HCT116 (cell line): Measurements from ENCODE around the gene PHC1. TPM values are rescaled to one million over a fixed set of nuclear protein-coding genes. Genes with fewer than 3 reads are reported as not detected.
A peak's percentile ranks its signal among the peaks of the same experiment; 100 is the strongest.

ENCODE experiments used
- ATAC-seq: fragments of 200-7000 bp; cut with Tn5 transposase; 2 replicates; pipeline ENCODE4 v1.9.1; 2020; ENCODE audit warnings: mild to moderate bottlenecking, moderate library complexity
- BruUV-seq: library from RNA; stranded (reverse); fragments of 400-500 nt; replicated peaks from 2 replicates; lab custom pipeline; 2021; lab: Mats Ljungman, UMichigan
- CTCF ChIA-PET: fragments of 300-600 bp; sonication (Branson Sonifier 250); formaldehyde crosslinking; loops from one replicate; lab custom pipeline; 2021; ENCODE audit warnings: antibody characterized with exemption; lab: Charles Lee
- POLR2A ChIA-PET: fragments of 300-600, 350-600 bp; sonication (Branson Sonifier 250); formaldehyde crosslinking; loops from one replicate; lab custom pipeline; 2021; ENCODE audit warnings: antibody characterized with exemption; lab: Charles Lee
- RAD21 ChIA-PET, 2 experiments: fragments of 300-600 bp; sonication (Branson Sonifier 250); formaldehyde crosslinking; loops; one replicate each; lab custom pipeline; 2023; ENCODE audit warnings: low total read pairs in 2 of 2; ENCODE audit not compliant: uncharacterized antibody in 2 of 2, unreplicated experiment in 2 of 2, low non-redundant PET in 1 of 2; lab: Charles Lee
- DNase-seq: peaks from one replicate; pipeline ENCODE4 v3.0.0-alpha.2; 2010; ENCODE audit warnings: low read depth, low spot score
- H2AFZ ChIP-seq: fragments of 200-600 bp; shearing (Covaris generic), sonication (generic); 2 replicates; pipeline ENCODE4 v1.6.1; 2017; ENCODE audit warnings: low read depth, mixed run types, mixed read lengths, antibody characterized with exemption, low read length; ENCODE audit not compliant: poor library complexity, severe bottlenecking
- H3K27ac ChIP-seq: 2 replicates; pipeline ENCODE4 v1.5.1; 2012; ENCODE audit warnings: low read depth, low read length
- H3K27me3 ChIP-seq: fragments of 200-600 bp; sonication (generic); 2 replicates; pipeline ENCODE4 v1.6.1; 2016; ENCODE audit warnings: mixed run types, low read length, mixed read lengths; ENCODE audit not compliant: insufficient read depth
- H3K36me3 ChIP-seq, 2 experiments: fragments of 200-500 bp in 1 of 2; fragments of 200-600 bp in 1 of 2; sonication (Bioruptor generic) in 1 of 2; sonication (generic) in 1 of 2; 2 replicates each; pipeline versions ENCODE4 v1.5.1 to v1.6.1; 2014 to 2016; ENCODE audit warnings: low read length in 2 of 2, inconsistent platforms in 1 of 2, mixed read lengths in 1 of 2, mixed run types in 1 of 2; ENCODE audit not compliant: insufficient read depth in 2 of 2, control insufficient read depth in 1 of 2
- H3K4me1 ChIP-seq, 2 experiments: fragments of 200-600 bp in 1 of 2; sonication (generic) in 1 of 2; 2 replicates each; pipeline versions ENCODE4 v1.5.1 to v1.6.1; 2012 to 2017; ENCODE audit warnings: low read length in 2 of 2, inconsistent platforms in 1 of 2, mild to moderate bottlenecking in 1 of 2, mixed read lengths in 1 of 2, mixed run types in 1 of 2, moderate library complexity in 1 of 2; ENCODE audit not compliant: insufficient read depth in 2 of 2, control insufficient read depth in 1 of 2
- H3K4me2 ChIP-seq: fragments of 200-600 bp; sonication (generic); 2 replicates; pipeline ENCODE4 v1.6.1; 2017; ENCODE audit warnings: mixed run types, low read length, mixed read lengths
- H3K4me3 ChIP-seq, 2 experiments: fragments of 200-600 bp in 1 of 2; sonication (generic) in 1 of 2; replicated peaks in 1 of 2; 2 replicates each; pipeline ENCODE4 v1.5.1; 2011 to 2016; ENCODE audit warnings: low read length in 2 of 2, control low read depth in 1 of 2, low read depth in 1 of 2, mild to moderate bottlenecking in 1 of 2, mixed read lengths in 1 of 2, mixed run types in 1 of 2
- H3K79me2 ChIP-seq: fragments of 200-600 bp; sonication (generic); 2 replicates; pipeline ENCODE4 v1.6.1; 2017; ENCODE audit warnings: mild to moderate bottlenecking, mixed run types, low read length, moderate library complexity, mixed read lengths; ENCODE audit not compliant: insufficient read depth
- H3K9ac ChIP-seq: fragments of 200-600 bp; sonication (generic); 2 replicates; pipeline ENCODE4 v1.6.1; 2016; ENCODE audit warnings: low read length, mixed read lengths
- H3K9me2 ChIP-seq: fragments of 200-600 bp; sonication (generic), shearing (Covaris generic); 2 replicates; pipeline ENCODE4 v1.6.1; 2017; ENCODE audit warnings: mixed run types, mild to moderate bottlenecking, moderate library complexity; ENCODE audit not compliant: insufficient read depth
- H3K9me3 ChIP-seq, 2 experiments: fragments of 200-500 bp in 1 of 2; fragments of 200-600 bp in 1 of 2; sonication (Bioruptor generic) in 1 of 2; sonication (generic) in 1 of 2; 2 replicates each; pipeline ENCODE4 v1.6.1; 2014 to 2017; ENCODE audit warnings: low read length in 2 of 2, mixed read lengths in 2 of 2, inconsistent platforms in 1 of 2, low read depth in 1 of 2, mild to moderate bottlenecking in 1 of 2, mixed run types in 1 of 2, moderate library complexity in 1 of 2; ENCODE audit not compliant: control insufficient read depth in 1 of 2, insufficient read depth in 1 of 2
- H4K20me1 ChIP-seq: fragments of 200-600 bp; sonication (generic), shearing (Covaris generic); 2 replicates; pipeline ENCODE4 v1.6.1; 2017; ENCODE audit warnings: mixed run types, mild to moderate bottlenecking, moderate library complexity; ENCODE audit not compliant: insufficient read depth
- ATF3 ChIP-seq: IDR thresholded peaks from 2 replicates; pipeline ENCODE4 v1.6.1; 2012
- CBX3 ChIP-seq: IDR thresholded peaks from 2 replicates; pipeline ENCODE4 v1.6.1; 2012; ENCODE audit warnings: low read depth
- CEBPB ChIP-seq: IDR thresholded peaks from 2 replicates; pipeline ENCODE4 v1.6.1; 2012; ENCODE audit warnings: low read depth
- CTCF ChIP-seq, 3 experiments: fragments of 200-600 bp in 1 of 3; sonication (generic) in 1 of 3; IDR thresholded peaks in 2 of 3; conservative IDR thresholded peaks in 1 of 3; 2 replicates each; pipeline ENCODE4 v1.5.1; 2012 to 2017; ENCODE audit warnings: low read depth in 2 of 3, low read length in 2 of 3, antibody characterized with exemption in 1 of 3, borderline replicate concordance in 1 of 3, control low read depth in 1 of 3, mild to moderate bottlenecking in 1 of 3, mixed read lengths in 1 of 3, mixed run types in 1 of 3, moderate library complexity in 1 of 3; ENCODE audit not compliant: insufficient read depth in 1 of 3
- EGR1 ChIP-seq: IDR thresholded peaks from 2 replicates; pipeline ENCODE4 v1.6.1; 2012; ENCODE audit warnings: low read depth
- ELF1 ChIP-seq: IDR thresholded peaks from 2 replicates; pipeline ENCODE4 v1.6.1; 2012; ENCODE audit warnings: low read depth, borderline replicate concordance
- EZH2 ChIP-seq: fragments of 200-600 bp; sonication (generic); IDR thresholded peaks from 2 replicates; pipeline ENCODE4 v1.6.1; 2017; ENCODE audit warnings: antibody characterized with exemption, mixed run types
- EZH2phosphoT487 ChIP-seq: fragments of 200-600 bp; IDR thresholded peaks from 2 replicates; pipeline ENCODE4 v1.6.1; 2018; ENCODE audit warnings: antibody characterized with exemption, borderline replicate concordance
- FOSL1 ChIP-seq: IDR thresholded peaks from 2 replicates; pipeline ENCODE4 v1.6.1; 2012; ENCODE audit warnings: low read depth
- JUND ChIP-seq: IDR thresholded peaks from 2 replicates; pipeline ENCODE4 v1.6.1; 2012
- MAX ChIP-seq: IDR thresholded peaks from 2 replicates; pipeline ENCODE4 v1.6.1; 2012
- POLR2A ChIP-seq: IDR thresholded peaks from 2 replicates; pipeline ENCODE4 v1.7.0; 2011; ENCODE audit warnings: borderline replicate concordance; ENCODE audit not compliant: insufficient read depth, insufficient read length; ENCODE audit errors: extremely low read depth
- POLR2AphosphoS5 ChIP-seq: IDR thresholded peaks from 2 replicates; pipeline ENCODE4 v1.6.1; 2011; ENCODE audit warnings: mild to moderate bottlenecking, low read depth, low read length, moderate library complexity
- RAD21 ChIP-seq: IDR thresholded peaks from 2 replicates; pipeline ENCODE4 v1.6.1; 2012; ENCODE audit warnings: low read depth, mild to moderate bottlenecking
- SIN3A ChIP-seq: IDR thresholded peaks from 2 replicates; pipeline ENCODE4 v1.6.1; 2012; ENCODE audit warnings: low read depth
- SP1 ChIP-seq: IDR thresholded peaks from 2 replicates; pipeline ENCODE4 v1.6.1; 2012; ENCODE audit warnings: low read depth
- SRF ChIP-seq: IDR thresholded peaks from 2 replicates; pipeline ENCODE4 v1.6.1; 2012; ENCODE audit warnings: low read depth
- TCF7L2 ChIP-seq: IDR thresholded peaks from 2 replicates; pipeline ENCODE4 v1.7.0; 2011; ENCODE audit warnings: borderline replicate concordance, inconsistent platforms; ENCODE audit not compliant: insufficient read depth, insufficient read length; ENCODE audit errors: extremely low read depth
- YY1 ChIP-seq: IDR thresholded peaks from 2 replicates; pipeline ENCODE4 v1.6.1; 2011; ENCODE audit warnings: low read length, low read depth, moderate library complexity, mild to moderate bottlenecking; ENCODE audit not compliant: insufficient replicate concordance; ENCODE audit errors: extremely low read depth
- ZBTB33 ChIP-seq: IDR thresholded peaks from 2 replicates; pipeline ENCODE4 v1.6.1; 2011; ENCODE audit warnings: mild to moderate bottlenecking, low read length, moderate library complexity; ENCODE audit not compliant: insufficient replicate concordance; ENCODE audit errors: extremely low read depth
- ZFX ChIP-seq: fragments of 450-650 bp; IDR thresholded peaks from 2 replicates; pipeline ENCODE4 v1.6.1; 2017
- ZNF274 ChIP-seq: fragments of 200-500 bp; sonication (Bioruptor generic); IDR thresholded peaks from 2 replicates; pipeline ENCODE4 v1.6.1; 2014; ENCODE audit warnings: mild to moderate bottlenecking, low read depth, low read length, inconsistent platforms
- intact Hi-C: fragments of 100-400 bp; cut with micrococcal nuclease; formaldehyde crosslinking; loops from 2 replicates; pipeline ENCODE4 v1.10.0; 2022
- total RNA-seq: library from RNA; stranded (reverse); gene quantifications from one replicate; pipeline ENCODE4 v1.2.1, GENCODE V29; 2021; ENCODE audit not compliant: unreplicated experiment

The PHC1 gene
- total RNA-seq, 1 experiment from 2014 or later: 22.8 TPM

GRCh38 chr12:8914716-8915526, 612 bp downstream of the PHC1 start:
- no peaks in the 10 kb centered on the region for H4K20me1 ChIP-seq
- no peaks in the 10 kb centered on the region for H3K36me3 ChIP-seq
- no peaks in the 10 kb centered on the region for H3K9me3 ChIP-seq
- BruUV-seq: no TSS peak
- peaks cover 14 to 27% of the 10 kb centered on the region in 2 experiments; a peak in 3 of 4 replicates for H3K4me1 ChIP-seq
- RAD21 ChIA-PET: interaction anchor here in 1 of 2 experiments (0.6 kb wide), 1 partner anchor 257 kb away, joined by 3 read pairs; no protein-coding TSS in a partner anchor
- H3K27me3 ChIP-seq: no peaks in the 10 kb centered on the region
- H2AFZ ChIP-seq: peak overlapping the region; percentile 78
- ATAC-seq (peak; percentile 95), DNase-seq (no peak)
- no peaks in the 10 kb centered on the region for H3K79me2 ChIP-seq
- no peaks in the 10 kb centered on the region for H3K9me2 ChIP-seq
- POLR2A ChIA-PET: no interaction called here
- peak overlapping the region; percentile 96 for H3K4me2 ChIP-seq
- CTCF ChIA-PET: interaction anchor here (0.6 to 1.6 kb wide), 3 partner anchors 25 to 1279 kb away, joined by 3 to 5 read pairs (median 3); no protein-coding TSS in a partner anchor
- H3K4me3 ChIP-seq: peak overlapping the region; percentile 68 to 82
- peak overlapping the region; percentile 40; the same call in 1 of the 2 replicates for H3K27ac ChIP-seq
- H3K9ac ChIP-seq: peak overlapping the region; percentile 63
- intact Hi-C loops: loop anchor here (5.0 kb wide), 1 partner anchor 32 kb away; the partner anchor contains the start of gene M6PR
- no peak for TF ChIP-seq SP1
- no peak for TF ChIP-seq ELF1
- no peak for TF ChIP-seq YY1
- peak; percentile 38 for TF ChIP-seq ZFX
- TF ChIP-seq CTCF (IDR thresholded peaks at IDR 0.05 in 2 of 3, conservative IDR thresholded peaks at IDR 0.05 in 1 of 3; ENCODE audit: borderline replicate concordance in 1 of 3, insufficient read depth in 1 of 3, low read depth in 2 of 3, low read length in 2 of 3): no peak
- TF ChIP-seq EZH2phosphoT487: no peak
- no peak for TF ChIP-seq CBX3
- no peak for TF ChIP-seq ZBTB33
- no peak for TF ChIP-seq POLR2A
- 0 out of 2 replicates have a peak, but pooled peaks have one; percentile 29 for TF ChIP-seq MAX
- no peak for TF ChIP-seq EGR1
- no peak for TF ChIP-seq CEBPB
- TF ChIP-seq ATF3: no peak
- TF ChIP-seq ZNF274: no peak
- TF ChIP-seq RAD21: no peak
- TF ChIP-seq TCF7L2: no peak
- TF ChIP-seq SRF: no peak
- TF ChIP-seq FOSL1: no peak
- TF ChIP-seq JUND: no peak
- peak; percentile 53; the same call in 1 of the 2 replicates for TF ChIP-seq POLR2AphosphoS5
- TF ChIP-seq SIN3A: peak; percentile 21; the same call in 1 of the 2 replicates
- no peak for TF ChIP-seq EZH2
